ENCODE measurements around the gene ANKLE2. TPM values are rescaled to one million over a fixed set of nuclear protein-coding genes. Genes with fewer than 3 reads are reported as not detected.

The ANKLE2 gene
- total and polyA plus RNA-seq, 2 of the 13 experiments (the other 11 are each of a cell fraction or from before 2014, with no cell fraction given) = 35.3 to 37.1 TPM

GRCh38 chr12:132711080-132711843 is 50.4 kb downstream of the ANKLE2 start (continued):
- TF ChIP-seq CBX2 (IDR thresholded peaks at IDR 0.05; ENCODE audit: low read depth, low read length) (no peak), CBX2 (CRISPR knock-in tag; IDR thresholded peaks at IDR 0.05; ENCODE audit: low read depth) (no peak), HNRNPLL (IDR thresholded peaks at IDR 0.05; ENCODE audit: low read depth, low read length, poor library complexity, severe bottlenecking) (peak; percentile 89), RBM39 (IDR thresholded peaks at IDR 0.05; ENCODE audit: low read depth, low read length, poor library complexity, severe bottlenecking) (peak; percentile 22)

GRCh38 chr12:132710405-132711079 is 51.1 kb downstream of the ANKLE2 start, which contains the start of gene PGAM5:
PGAM5 (plus strand) TSS chr12:132710842; CDS start chr12:132710877, 35 bp downstream.
- H4K20me1 ChIP-seq (ENCODE audit: insufficient read depth, low read length) = no peaks in the 10 kb centered on the region
- H3K27ac ChIP-seq (ENCODE audit: extremely low read length, insufficient read depth, low read length) = peak within 1 kb of the TSS; percentile 67
- H3K9me3 ChIP-seq (ENCODE audit: low read length) = no peaks in the 10 kb centered on the region
- no peak within 1 kb of the TSS for H2AFZ ChIP-seq (ENCODE audit: low read length)
- H3K4me1 ChIP-seq (ENCODE audit: insufficient read depth, low read length) = peaks cover 19% of the 10 kb centered on the region
- BruUV-seq (replicated peaks) = no TSS peak
- ChIA-PET CTCF (ENCODE audit: low intra/inter-chr PET ratio, low total read pairs) (no interaction called here), POLR2A (interaction anchor here (0.9 to 1.4 kb wide), 3 partner anchors 8 to 19 kb away, joined by 3 to 4 read pairs (median 4); no protein-coding TSS in a partner anchor)
- in situ Hi-C loops (cut with HindIII; ENCODE audit: extremely low pct_ligation_motif_present, low pct_unique_long_range_greater_than_20kb) (no loop called here), intact Hi-C loops (cut with micrococcal nuclease; ENCODE audit: unreplicated experiment) (no loop called here)
- WGBS (ENCODE audit: low lambda C conversion rate) = 10% methylated on average over 4 of the region's 94 CpGs
- ATAC-seq = peak; percentile 89
- H3K79me2 ChIP-seq (ENCODE audit: insufficient read depth, low read length) = peaks cover 35% of the 10 kb centered on the region
- H3K4me3 ChIP-seq (replicated peaks in 1 of 3; ENCODE audit: insufficient read depth in 1 of 3, low read depth in 2 of 3, low read length in 3 of 3) = peak within 1 kb of the TSS; percentile 68 to 89 (median 75)
- peak; percentile 72 for DNase-seq (ENCODE audit: low spot score)
- no peaks in the 10 kb centered on the region for H3K27me3 ChIP-seq (ENCODE audit: control insufficient read depth in 1 of 2, insufficient read depth in 2 of 2, low read length in 2 of 2)
- H3K9ac ChIP-seq (ENCODE audit: insufficient read depth, low read depth, low read length) = peak within 1 kb of the TSS; percentile 81
- H3K36me3 ChIP-seq (replicated peaks in 1 of 2; ENCODE audit: control insufficient read depth in 1 of 2, insufficient read depth in 2 of 2, low read length in 2 of 2) = peaks cover 4 to 11% of the 10 kb centered on the region in 2 experiments; a peak in 4 of 5 replicates
- peak within 1 kb of the TSS; percentile 84 for H3K4me2 ChIP-seq (ENCODE audit: low read depth, low read length)
- no peak for FAIRE-seq
- TF ChIP-seq YY1 (IDR thresholded peaks at IDR 0.05; ENCODE audit: insufficient read depth, insufficient replicate concordance, low read depth, low read length) (peak; percentile 83), TIGD3 (CRISPR knock-in tag; IDR thresholded peaks at IDR 0.05; ENCODE audit: borderline replicate concordance) (0 out of 2 replicates have a peak, but pooled peaks have one; percentile 50), ZNF589 (CRISPR knock-in tag; conservative IDR thresholded peaks at IDR 0.05) (0 out of 2 replicates have a peak, but pooled peaks have one; percentile 66), TGIF2 (CRISPR knock-in tag; IDR thresholded peaks at IDR 0.05) (peak; percentile 72; the same call in 1 of the 2 replicates), ZNF879 (CRISPR knock-in tag; IDR thresholded peaks at IDR 0.05) (no peak; the same call in 1 of the 2 replicates), ZNF749 (CRISPR knock-in tag; IDR thresholded peaks at IDR 0.05; ENCODE audit: borderline replicate concordance) (peak; percentile 89; the same call in 1 of the 2 replicates), ASH2L (IDR thresholded peaks at IDR 0.05; ENCODE audit: insufficient read length, low read depth, low read length) (peak; percentile 55), DMAP1 (CRISPR knock-in tag; IDR thresholded peaks at IDR 0.05) (peak; percentile 93), ZNF160 (CRISPR knock-in tag; IDR thresholded peaks at IDR 0.05) (peak; percentile 63; the same call in 1 of the 2 replicates), MTF2 (CRISPR knock-in tag; IDR thresholded peaks at IDR 0.05; ENCODE audit: borderline replicate concordance) (no peak; the same call in 1 of the 2 replicates), ZNF224 (CRISPR knock-in tag; IDR thresholded peaks at IDR 0.05) (peak; percentile 94), AGO2 (optimal IDR thresholded peaks at IDR 0.05; ENCODE audit: low read depth, low read length) (peak; percentile 93), ZNF205 (CRISPR knock-in tag; IDR thresholded peaks at IDR 0.05) (peak; percentile 71), ZNF766 (CRISPR knock-in tag; IDR thresholded peaks at IDR 0.05; ENCODE audit: borderline replicate concordance) (peak; percentile 73), PAF1 (CRISPR knock-in tag; IDR thresholded peaks at IDR 0.05) (no peak), TP53 (CRISPR knock-in tag; conservative IDR thresholded peaks at IDR 0.05) (no peak), ZFP82 (CRISPR knock-in tag; IDR thresholded peaks at IDR 0.05; ENCODE audit: borderline replicate concordance) (peak; percentile 93; the same call in 1 of the 2 replicates), TSC22D2 (CRISPR knock-in tag; IDR thresholded peaks at IDR 0.05; ENCODE audit: borderline replicate concordance) (peak; percentile 73; the same call in 1 of the 2 replicates)
